Gastroesophageal sphincter (tissue), 4 donors: ENCODE measurements around the gene ZNF335. TPM values are rescaled to one million over a fixed set of nuclear protein-coding genes. Genes with fewer than 3 reads are reported as not detected.

Source experiments
- ATAC-seq: fragments of 150-250 bp; one replicate; pipeline ENCODE4 v1.9.1; 2016; ENCODE audit warnings: mild to moderate bottlenecking, moderate library complexity
- H3K27ac ChIP-seq, 4 donors: fragments of 200-600 bp; sonication (generic) in 3 of 4; 1 replicate in 3 of 4; 2 replicates in 1 of 4; pipeline ENCODE4 v1.5.1; 2016 to 2019
- H3K27me3 ChIP-seq: fragments of 200-600 bp; sonication (generic); one replicate; pipeline ENCODE4 v1.5.1; 2019
- H3K36me3 ChIP-seq, 2 donors: fragments of 200-600 bp; sonication (generic); one replicate each; pipeline ENCODE4 v1.5.1; 2019; ENCODE audit warnings: control low read depth in 1 of 2
- H3K4me1 ChIP-seq, 3 donors: fragments of 200-600 bp; sonication (generic); 1 replicate in 2 of 3; 2 replicates in 1 of 3; pipeline ENCODE4 v1.5.1; 2016 to 2019; ENCODE audit warnings: control low read depth in 2 of 3
- H3K4me3 ChIP-seq, 2 donors: fragments of 200-600 bp; sonication (generic); one replicate each; pipeline ENCODE4 v1.5.1; 2019; ENCODE audit warnings: mild to moderate bottlenecking in 1 of 2, moderate library complexity in 1 of 2
- H3K9me3 ChIP-seq, 3 donors: fragments of 200-600 bp; sonication (generic); one replicate each; pipeline ENCODE4 v1.5.1; 2017 to 2019; ENCODE audit warnings: control low read depth in 2 of 3
- EP300 ChIP-seq: sonication (generic); formaldehyde crosslinking; IDR thresholded peaks from one replicate; pipeline ENCODE4 v1.6.1; 2017; ENCODE audit warnings: antibody characterized with exemption, mild to moderate bottlenecking
- POLR2A ChIP-seq, 2 donors: fragments of 450-650 bp; IDR thresholded peaks; one replicate each; pipeline ENCODE4 v1.6.1; 2017; ENCODE audit warnings: antibody characterized with exemption in 2 of 2, mild to moderate bottlenecking in 2 of 2, moderate library complexity in 1 of 2
- POLR2AphosphoS5 ChIP-seq: sonication (generic); formaldehyde crosslinking; IDR thresholded peaks from one replicate; pipeline ENCODE4 v1.6.1; 2017; ENCODE audit warnings: antibody characterized with exemption
- WGBS, 2 donors: methylation state at CpG; one replicate each; pipeline ENCODE4 v1.1.5; 2018; ENCODE audit warnings: low coverage in 1 of 2; 5-methylcytosine and 5-hydroxymethylcytosine counted together
- total RNA-seq, 4 donors: library from RNA; depleted of rRNA; stranded (reverse); fragments of >200 nt; gene quantifications; one replicate each; pipeline ENCODE4 v1.1.0, GENCODE V29; 2016
- TF ChIP-seq, protein P1 (sequence below), 4 experiments: fragments of 200-600 bp in 2 of 4; fragments of 450-650 bp in 2 of 4; sonication (generic) in 1 of 4; IDR thresholded peaks; one replicate each; pipeline ENCODE4 v1.5.1; 2017 to 2019; ENCODE audit warnings: antibody characterized with exemption in 4 of 4, mild to moderate bottlenecking in 2 of 4, moderate library complexity in 2 of 4

ZNF335 gene
- total RNA-seq, 4 donors from 2014 or later: 7.5 to 17.9 (median 16.5) TPM

DNA sequence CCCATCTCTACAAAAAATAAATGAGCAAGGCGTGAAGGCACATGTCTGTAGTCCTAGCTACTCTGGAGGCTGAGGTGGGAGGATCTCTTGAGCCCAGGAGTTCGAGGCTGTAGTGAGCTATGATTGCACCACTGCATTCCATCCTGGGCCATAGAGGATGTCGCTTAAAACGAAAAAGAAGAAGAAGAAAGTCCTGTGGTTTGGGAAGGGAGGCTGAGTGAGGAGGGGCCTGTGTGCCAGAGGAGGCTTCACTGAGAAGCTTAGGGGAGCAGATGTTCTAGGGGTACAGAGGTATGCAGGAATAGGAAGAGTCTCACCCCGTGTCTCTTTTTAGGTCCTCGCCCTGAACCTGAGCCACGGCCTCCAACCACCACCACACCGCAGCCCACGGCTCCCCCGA is 40.9 kb upstream of the ZNF335 start:
- Histone ChIP-seq H3K4me1 (peaks cover 0 to 19% (median 12%) of the 10 kb centered on the region in 3 donors), H3K9me3 (no peaks in the 10 kb centered on the region), H3K27ac (no peak overlapping the region), H3K36me3 (no peaks in the 10 kb centered on the region), H3K4me3 (no peak overlapping the region), H3K27me3 (peaks cover 100% of the 10 kb centered on the region)
- 42 to 60% methylated on average over 2 to 6 of the region's 10 CpGs for WGBS, 2 donors
- TF ChIP-seq EP300: no peak
- TF ChIP-seq POLR2A (IDR thresholded peaks at IDR 0.05): no peak
- no peak for ATAC-seq

- H3K4me1 ChIP-seq: peaks cover 0 to 19% (median 12%) of the 10 kb centered on the region in 3 donors
- TF ChIP-seq EP300 (no peak), POLR2A (IDR thresholded peaks at IDR 0.05) (no peak), POLR2AphosphoS5 (no peak)
- TF ChIP-seq, protein P1, sequence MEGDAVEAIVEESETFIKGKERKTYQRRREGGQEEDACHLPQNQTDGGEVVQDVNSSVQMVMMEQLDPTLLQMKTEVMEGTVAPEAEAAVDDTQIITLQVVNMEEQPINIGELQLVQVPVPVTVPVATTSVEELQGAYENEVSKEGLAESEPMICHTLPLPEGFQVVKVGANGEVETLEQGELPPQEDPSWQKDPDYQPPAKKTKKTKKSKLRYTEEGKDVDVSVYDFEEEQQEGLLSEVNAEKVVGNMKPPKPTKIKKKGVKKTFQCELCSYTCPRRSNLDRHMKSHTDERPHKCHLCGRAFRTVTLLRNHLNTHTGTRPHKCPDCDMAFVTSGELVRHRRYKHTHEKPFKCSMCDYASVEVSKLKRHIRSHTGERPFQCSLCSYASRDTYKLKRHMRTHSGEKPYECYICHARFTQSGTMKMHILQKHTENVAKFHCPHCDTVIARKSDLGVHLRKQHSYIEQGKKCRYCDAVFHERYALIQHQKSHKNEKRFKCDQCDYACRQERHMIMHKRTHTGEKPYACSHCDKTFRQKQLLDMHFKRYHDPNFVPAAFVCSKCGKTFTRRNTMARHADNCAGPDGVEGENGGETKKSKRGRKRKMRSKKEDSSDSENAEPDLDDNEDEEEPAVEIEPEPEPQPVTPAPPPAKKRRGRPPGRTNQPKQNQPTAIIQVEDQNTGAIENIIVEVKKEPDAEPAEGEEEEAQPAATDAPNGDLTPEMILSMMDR (IDR thresholded peaks at IDR 0.05): no peak
- H3K9me3 ChIP-seq: no peaks in the 10 kb centered on the region
- peaks cover 100% of the 10 kb centered on the region for H3K27me3 ChIP-seq
- 3 to 6% methylated on average over 7 to 22 of the region's 57 CpGs for WGBS, 2 donors
- no peak for ATAC-seq
- H3K27ac ChIP-seq: no peak overlapping the region
- H3K4me3 ChIP-seq: no peak overlapping the region
- H3K36me3 ChIP-seq: no peaks in the 10 kb centered on the region
Measured at GRCh38 chr20:46011631-46012482, 39.9 kb upstream of the ZNF335 start.

- 8 to 9% methylated on average over 18 to 23 of the region's 74 CpGs for WGBS, 2 donors
- Histone ChIP-seq H3K9me3 (no peaks in the 10 kb centered on the region), H3K4me1 (peaks cover 0 to 19% (median 12%) of the 10 kb centered on the region in 3 donors), H3K27me3 (peaks cover 100% of the 10 kb centered on the region), H3K27ac (no peak overlapping the region), H3K36me3 (no peaks in the 10 kb centered on the region), H3K4me3 (no peak overlapping the region)
- ATAC-seq: peak; percentile 40
- no peak for TF ChIP-seq POLR2A (IDR thresholded peaks at IDR 0.05)
- TF ChIP-seq EP300: no peak
- no peak for TF ChIP-seq POLR2AphosphoS5
- TF ChIP-seq, protein P1 (IDR thresholded peaks at IDR 0.05): no peak
Measured at GRCh38 chr20:46010491-46011391, 38.7 kb upstream of the ZNF335 start.

DNA sequence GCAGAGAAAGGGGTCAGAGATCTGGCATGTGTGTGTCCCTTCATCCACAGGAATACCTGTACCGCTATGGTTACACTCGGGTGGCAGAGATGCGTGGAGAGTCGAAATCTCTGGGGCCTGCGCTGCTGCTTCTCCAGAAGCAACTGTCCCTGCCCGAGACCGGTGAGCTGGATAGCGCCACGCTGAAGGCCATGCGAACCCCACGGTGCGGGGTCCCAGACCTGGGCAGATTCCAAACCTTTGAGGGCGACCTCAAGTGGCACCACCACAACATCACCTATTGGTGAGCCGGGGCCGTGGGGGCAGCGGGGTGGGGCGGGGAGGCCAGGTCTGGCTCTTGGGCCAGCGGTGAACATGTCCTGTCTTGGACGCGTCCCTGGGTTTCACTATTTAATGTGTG is 37.8 kb upstream of the ZNF335 start:
- TF ChIP-seq POLR2AphosphoS5 (no peak), POLR2A (IDR thresholded peaks at IDR 0.05) (no peak), EP300 (no peak)
- TF ChIP-seq, protein P1 (IDR thresholded peaks at IDR 0.05): no peak
- Histone ChIP-seq H3K4me3 (no peak overlapping the region), H3K36me3 (no peaks in the 10 kb centered on the region), H3K9me3 (no peaks in the 10 kb centered on the region), H3K27me3 (peaks cover 100% of the 10 kb centered on the region), H3K4me1 (peaks cover 0 to 19% (median 12%) of the 10 kb centered on the region in 3 donors), H3K27ac (no peak overlapping the region)
- no peak for ATAC-seq
- 53 to 85% methylated on average over 4 to 8 of the region's 20 CpGs for WGBS, 2 donors

GRCh38 chr20:46007671-46008070 is 35.7 kb upstream of the ZNF335 start:
- no peak overlapping the region for H3K4me3 ChIP-seq
- peaks cover 98% of the 10 kb centered on the region for H3K27me3 ChIP-seq
- H3K9me3 ChIP-seq: no peaks in the 10 kb centered on the region
- no peak for ATAC-seq
- H3K27ac ChIP-seq: no peak overlapping the region
- H3K36me3 ChIP-seq: no peaks in the 10 kb centered on the region
- TF ChIP-seq POLR2A (IDR thresholded peaks at IDR 0.05) (no peak), EP300 (no peak), POLR2AphosphoS5 (no peak)
- TF ChIP-seq, protein P1 (IDR thresholded peaks at IDR 0.05): no peak
- WGBS, 2 donors: 74 to 100% methylated on average over 1 to 3 of the region's 4 CpGs
- peaks cover 0 to 7% (median 4%) of the 10 kb centered on the region in 3 donors for H3K4me1 ChIP-seq
